GM12872 (cell line): ENCODE measurements around the gene ZBTB9.

ENCODE experiments used
- CTCF ChIP-seq: IDR thresholded peaks from 3 replicates; pipeline ENCODE4 v1.5.1; 2011; ENCODE audit warnings: low read depth, mild to moderate bottlenecking, low read length, moderate library complexity; ENCODE audit not compliant: insufficient read depth

Gene ZBTB9

DNA sequence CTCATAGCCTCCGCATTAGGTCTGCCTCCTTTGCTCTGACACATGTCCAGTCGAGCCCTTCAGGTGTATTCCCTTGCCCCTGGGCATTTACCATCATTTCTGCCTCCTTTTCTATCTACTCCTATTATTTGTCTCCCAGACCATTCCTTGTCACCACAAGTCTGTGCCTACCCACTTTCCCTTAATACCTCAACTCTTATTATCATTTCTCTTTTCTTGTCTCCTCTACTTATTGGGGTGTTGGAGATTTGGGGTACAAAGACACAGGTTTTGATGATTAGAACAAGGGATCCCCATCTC is 33.1 kb upstream of the ZBTB9 start:
- TF ChIP-seq CTCF: no peak

DNA sequence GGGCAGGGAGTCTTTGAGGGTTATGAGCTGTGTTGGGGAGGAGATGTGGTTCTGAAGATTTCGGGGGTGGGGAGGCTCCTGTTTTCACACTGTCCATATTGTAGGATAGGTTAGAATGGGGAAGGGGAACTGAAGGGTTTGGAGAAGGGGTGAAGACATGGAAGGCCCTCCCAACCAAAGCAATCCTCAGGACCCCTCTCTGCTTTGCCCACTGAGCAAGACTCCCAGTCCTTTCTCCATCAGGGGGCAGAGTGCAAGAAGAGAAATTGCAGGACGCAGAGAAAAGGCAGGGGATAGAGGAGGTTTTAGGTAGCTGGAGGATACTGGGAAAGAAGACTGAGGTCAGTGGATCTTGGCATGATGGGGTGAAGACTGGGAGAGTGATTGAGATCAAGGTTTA is 30.6 kb upstream of the ZBTB9 start:
- no peak for TF ChIP-seq CTCF

- no peak for TF ChIP-seq CTCF
Observed at GRCh38 chr6:33424855-33425667, 29.3 kb upstream of the ZBTB9 start.

- peak; percentile 72 for TF ChIP-seq CTCF
Observed at GRCh38 chr6:33425668-33426577, 28.5 kb upstream of the ZBTB9 start.

DNA sequence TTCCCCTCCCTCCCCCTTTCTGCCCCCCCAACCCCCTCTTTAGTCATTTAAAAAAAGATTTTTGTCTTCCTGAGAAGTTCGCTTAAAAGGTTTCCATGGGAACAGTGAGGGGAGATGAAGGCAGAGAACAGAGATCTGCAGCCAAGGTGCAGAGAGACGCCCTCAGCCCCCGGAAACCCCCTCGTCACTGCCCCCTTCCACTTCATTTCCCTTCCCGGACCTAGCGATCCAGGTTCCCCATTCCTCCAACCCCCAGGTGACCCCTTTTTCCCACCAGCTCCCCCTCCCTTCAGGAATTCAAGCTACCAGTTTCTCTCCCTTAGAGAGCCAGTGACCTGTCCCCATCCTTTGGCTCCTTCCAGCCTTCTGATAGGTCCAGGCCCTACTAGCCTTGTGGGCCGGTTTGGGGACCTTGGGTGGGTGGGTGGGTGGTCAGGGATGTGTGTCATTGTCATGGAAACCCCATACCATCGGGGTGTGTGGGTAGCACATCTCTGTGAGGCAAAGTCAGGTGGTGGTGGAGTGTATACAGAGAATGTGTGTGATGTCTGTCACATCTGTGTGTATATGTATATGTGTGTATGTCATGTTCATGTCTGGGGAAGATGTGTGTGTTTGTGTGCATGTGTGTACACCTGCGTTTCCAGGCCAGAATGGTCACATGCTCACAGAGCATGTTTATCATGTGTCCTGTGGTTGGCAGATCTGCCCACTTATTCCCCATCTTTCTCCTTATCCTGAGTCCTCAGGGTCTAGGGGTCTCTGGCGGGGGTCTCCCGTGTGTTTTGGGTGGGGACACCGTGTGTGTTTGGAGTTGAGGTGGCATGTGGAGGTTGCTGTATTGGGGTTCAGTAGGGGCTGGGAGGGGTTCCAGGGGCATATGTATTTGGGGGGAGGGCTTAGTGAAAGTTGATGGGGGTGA is 27.5 kb upstream of the ZBTB9 start:
- TF ChIP-seq CTCF: no peak

DNA sequence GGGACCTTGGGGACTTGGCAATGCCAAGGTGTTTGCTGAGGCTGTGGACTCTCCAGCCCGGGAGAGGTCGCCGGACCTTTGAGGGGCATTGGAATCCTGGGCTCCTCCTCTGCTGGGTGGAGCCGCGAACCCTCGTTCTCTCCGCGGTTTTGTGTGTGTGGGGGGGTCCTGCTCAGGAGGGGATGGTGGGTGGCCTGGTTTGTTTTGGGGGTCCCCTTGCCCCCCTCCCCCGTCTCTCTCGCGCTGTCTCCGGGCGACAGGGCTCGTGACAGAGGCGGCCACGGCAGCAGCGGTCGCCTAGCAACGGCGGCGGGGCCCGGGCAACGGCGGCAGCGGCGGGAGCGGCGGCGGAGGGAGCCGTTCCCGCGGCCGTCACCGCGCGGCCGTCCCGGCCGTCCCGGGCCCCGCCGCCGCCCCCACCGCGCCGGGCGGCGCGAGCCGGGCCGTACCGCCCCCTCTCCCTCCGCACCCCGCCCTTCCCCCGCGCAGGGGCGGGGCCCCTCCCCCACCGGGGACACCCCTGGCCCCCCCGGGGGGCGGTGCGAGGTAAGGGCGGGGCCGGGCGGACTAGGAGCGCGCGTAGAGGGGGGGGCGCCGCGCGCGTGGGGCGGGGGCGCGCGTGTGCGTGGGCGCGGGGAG is 26.7 kb upstream of the ZBTB9 start:
- TF ChIP-seq CTCF: peak; percentile 17; the same call in 1 of the 3 replicates
